VCaP (cell line): ENCODE data around the gene WFIKKN2.

ENCODE experiments used
- H3K27ac ChIP-seq: fragments of 450-650 bp; 2 replicates; pipeline ENCODE4 v1.5.1; 2017
- TF ChIP-seq, protein P1 (sequence below): fragments of 450-650 bp; conservative IDR thresholded peaks from 2 replicates; pipeline ENCODE4 v1.5.1; 2017; ENCODE audit warnings: mild to moderate bottlenecking, moderate library complexity

The WFIKKN2 gene

DNA sequence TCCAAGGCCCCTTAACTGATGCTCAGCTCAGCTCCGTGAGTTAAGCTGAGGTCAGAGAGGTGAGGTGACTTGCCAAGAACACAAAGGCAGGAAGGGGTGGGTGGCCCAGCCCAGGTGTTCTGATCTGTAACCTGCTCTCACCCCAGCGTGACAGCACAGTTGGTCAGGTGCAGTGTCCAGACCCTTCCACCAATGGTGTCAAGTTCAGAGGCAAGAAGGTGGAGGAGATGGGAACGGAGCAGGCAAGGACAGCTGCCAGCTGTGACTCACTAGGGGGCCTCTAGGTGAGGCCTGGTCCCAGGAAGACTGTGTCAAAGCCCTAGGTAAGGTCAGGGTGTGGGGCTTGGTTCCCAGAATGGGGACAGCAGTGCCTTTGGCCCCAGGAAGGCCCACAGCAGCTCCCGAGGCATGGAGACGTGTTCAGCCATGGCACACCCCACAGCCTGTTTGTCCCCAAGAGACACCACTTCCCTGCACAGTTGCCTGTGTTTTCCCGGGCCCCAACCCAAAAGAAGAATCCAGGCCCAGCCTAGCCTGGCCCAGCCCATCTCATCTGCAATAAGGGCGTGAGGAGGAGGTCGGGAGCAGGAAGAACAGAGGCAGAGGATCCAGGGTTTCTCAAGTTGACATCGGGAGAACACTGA is 7.2 kb downstream of the WFIKKN2 start:
- H3K27ac ChIP-seq: no peak overlapping the region; the same call in 1 of the 2 replicates
- TF ChIP-seq, protein P1, sequence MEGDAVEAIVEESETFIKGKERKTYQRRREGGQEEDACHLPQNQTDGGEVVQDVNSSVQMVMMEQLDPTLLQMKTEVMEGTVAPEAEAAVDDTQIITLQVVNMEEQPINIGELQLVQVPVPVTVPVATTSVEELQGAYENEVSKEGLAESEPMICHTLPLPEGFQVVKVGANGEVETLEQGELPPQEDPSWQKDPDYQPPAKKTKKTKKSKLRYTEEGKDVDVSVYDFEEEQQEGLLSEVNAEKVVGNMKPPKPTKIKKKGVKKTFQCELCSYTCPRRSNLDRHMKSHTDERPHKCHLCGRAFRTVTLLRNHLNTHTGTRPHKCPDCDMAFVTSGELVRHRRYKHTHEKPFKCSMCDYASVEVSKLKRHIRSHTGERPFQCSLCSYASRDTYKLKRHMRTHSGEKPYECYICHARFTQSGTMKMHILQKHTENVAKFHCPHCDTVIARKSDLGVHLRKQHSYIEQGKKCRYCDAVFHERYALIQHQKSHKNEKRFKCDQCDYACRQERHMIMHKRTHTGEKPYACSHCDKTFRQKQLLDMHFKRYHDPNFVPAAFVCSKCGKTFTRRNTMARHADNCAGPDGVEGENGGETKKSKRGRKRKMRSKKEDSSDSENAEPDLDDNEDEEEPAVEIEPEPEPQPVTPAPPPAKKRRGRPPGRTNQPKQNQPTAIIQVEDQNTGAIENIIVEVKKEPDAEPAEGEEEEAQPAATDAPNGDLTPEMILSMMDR: no peak

DNA sequence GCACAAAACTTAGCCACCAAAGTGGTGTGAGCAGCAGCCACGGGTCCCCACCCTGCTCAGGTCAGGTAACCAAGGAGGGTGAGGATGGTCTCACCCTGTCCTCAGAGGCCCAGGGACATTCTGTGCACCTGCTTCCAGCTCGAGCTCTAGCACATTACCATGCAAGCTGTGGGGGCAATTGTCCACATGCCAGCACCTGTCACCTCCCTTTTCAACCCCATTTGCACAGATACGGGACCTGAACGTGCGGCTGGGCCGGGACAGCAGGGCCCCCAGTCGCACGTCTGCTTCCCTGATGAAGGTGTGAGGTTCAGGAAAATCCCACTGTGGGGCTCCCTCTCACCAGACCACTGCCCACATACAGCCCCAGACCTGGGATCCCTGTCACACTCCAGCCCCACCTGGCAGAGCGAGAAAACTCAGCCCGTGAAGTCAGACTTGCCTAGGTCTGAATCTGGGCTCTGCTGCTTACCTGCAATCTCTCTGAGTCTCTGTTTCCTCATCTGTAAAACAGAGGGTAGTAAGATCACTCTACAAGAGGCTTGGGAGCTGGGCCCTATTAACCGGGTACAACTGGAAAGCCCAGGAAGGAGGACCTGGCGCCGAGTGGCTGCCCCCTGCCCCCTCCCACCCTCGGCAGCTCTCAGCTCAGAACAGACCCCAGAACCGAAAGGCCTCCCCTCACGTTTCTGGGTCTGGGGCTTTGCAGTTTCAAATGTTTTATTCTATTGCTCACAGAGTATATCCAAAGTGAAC is 7.9 kb downstream of the WFIKKN2 start:
- TF ChIP-seq, protein P1: no peak
- H3K27ac ChIP-seq: no peak overlapping the region

DNA sequence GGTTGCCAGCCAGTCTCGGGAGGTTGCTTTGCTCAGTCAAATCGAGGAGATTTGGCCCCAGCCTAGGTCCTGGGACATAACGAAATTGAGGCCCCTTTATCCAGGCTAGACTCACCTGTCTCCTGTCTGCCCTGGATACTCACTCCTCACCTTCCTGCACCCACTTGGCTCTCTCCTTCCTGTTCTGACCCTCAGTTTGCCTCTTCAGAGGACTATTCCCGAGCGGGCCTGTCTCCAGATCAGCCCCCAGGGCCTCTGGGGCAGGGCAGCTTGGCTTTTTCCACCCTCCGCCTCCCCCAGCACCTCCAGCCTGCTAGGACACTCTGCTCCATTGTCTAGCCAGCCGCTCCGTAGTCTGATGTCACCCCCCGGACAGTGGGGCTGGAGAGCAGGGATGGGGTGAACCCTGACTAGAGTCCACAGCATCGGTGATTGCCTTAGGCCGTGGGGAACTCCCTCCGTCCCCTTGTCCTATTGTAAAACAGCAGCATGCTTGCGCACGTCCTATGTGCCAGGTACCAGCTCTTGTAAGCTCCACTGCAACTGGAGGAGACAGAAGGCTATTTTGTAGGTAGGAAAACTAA is 8.8 kb downstream of the WFIKKN2 start:
- no peak overlapping the region for H3K27ac ChIP-seq
- TF ChIP-seq, protein P1: no peak

DNA sequence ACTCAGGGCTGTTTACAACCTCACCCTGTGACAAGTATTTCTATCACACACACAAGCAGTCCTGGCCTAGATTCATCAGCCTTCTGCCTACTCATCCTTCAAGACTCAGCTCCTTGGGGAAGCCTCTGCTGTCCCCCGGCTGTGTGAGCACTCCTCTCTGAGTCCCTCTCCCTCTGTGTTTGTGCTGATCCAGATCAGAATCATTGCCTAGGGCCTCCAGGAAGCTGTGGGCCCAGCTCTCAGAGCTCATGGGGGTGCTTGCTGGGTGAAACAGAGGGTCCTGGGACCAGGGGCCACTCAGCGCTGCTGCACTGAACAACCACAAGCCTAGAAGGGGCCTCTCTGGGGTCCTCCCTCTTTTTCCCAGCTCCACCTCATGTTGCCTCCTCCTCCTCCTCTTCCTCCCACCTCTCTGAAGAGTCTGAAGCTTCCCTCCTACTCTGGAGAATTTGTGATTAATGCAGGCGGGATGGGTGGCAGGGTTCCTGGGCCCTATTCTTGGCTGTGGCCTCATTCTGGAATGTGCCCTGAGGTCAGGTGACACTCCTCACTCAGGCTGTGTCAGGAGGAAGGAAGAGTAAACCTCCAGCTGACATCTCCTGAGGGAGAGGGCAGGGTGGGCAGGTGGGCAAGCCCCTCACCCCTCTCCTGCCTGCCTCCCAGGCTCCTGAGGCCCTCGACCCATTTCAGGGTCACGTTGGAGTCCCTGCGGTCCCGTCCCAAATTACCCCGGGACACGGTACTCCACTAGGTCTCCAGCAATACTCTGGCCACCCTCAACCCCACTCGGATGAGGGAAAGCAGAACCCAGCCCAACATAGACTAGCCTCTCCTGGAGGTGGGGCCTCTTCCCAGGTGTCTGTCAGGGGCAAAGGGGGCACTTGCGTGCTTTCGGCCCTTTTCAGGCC is 10.1 kb downstream of the WFIKKN2 start:
- TF ChIP-seq, protein P1: no peak
- no peak overlapping the region; the same call in 1 of the 2 replicates for H3K27ac ChIP-seq

DNA sequence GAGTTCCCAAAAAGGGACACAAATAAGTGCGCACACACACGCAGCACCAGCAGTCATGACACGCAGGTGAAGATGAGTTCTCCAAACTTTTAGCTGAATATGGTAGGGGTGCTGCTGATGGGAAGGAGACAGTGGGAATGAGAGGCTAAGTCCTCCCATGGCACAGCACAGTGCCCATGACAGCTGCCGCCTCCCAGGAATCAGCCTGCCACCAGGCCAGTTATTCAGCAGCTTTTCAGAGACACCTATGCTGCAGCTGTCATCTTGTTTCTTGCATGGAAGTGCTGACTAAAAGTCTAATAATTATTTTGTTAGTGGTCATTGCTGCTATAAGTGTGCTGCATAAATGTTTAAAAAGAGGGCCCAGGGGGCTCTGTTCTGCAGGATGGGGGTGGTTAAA is 12.2 kb downstream of the WFIKKN2 start:
- TF ChIP-seq, protein P1: no peak
- no peak overlapping the region for H3K27ac ChIP-seq

DNA sequence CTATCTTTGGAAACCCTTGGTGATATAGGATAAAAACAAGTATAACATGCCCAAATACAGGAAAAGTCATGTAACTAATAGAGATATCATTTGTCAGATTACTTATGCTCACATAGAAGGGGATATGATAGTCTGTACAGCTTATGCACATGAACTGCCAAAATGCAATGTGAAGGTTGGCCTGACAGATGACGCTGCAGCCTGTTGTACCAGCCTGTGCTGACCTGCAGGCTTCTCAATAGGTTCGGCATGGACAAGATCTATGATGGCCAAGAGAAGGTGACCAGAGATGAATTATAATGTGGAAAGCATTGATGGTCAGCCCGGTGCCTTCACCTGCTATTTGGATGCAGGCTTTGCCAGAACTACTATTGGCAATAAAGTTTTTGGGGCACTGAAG is 12.7 kb downstream of the WFIKKN2 start:
- H3K27ac ChIP-seq: no peak overlapping the region
- TF ChIP-seq, protein P1: no peak

DNA sequence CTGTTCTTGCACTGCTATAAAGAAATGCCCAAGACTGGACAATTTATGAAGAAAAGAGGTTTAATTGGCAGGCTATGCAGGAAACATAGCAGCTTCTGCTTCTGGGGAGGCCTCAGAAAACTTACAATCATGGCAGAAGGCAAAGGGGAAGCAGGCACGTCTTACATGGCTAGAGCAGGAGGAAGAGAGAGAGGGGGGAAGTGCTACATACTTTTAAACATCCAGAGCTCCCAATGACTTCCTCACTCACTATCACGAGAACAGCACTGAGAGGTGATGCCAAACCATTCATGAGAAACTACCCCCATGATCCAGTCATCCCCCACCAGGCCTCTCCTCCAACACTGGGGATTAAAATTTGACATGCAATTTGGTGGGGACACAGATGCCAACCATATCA is 13.3 kb downstream of the WFIKKN2 start:
- H3K27ac ChIP-seq: no peak overlapping the region
- TF ChIP-seq, protein P1: no peak
